KMS-11 (cell line): ENCODE data around the gene RBFOX1.

Experiments used
- H2AFZ ChIP-seq: fragments of 200-600 bp; sonication (generic); 2 replicates; pipeline ENCODE4 v1.6.1; 2016; ENCODE audit warnings: antibody characterized with exemption, mixed run types, low read depth
- H3K27ac ChIP-seq: fragments of 200-600 bp; sonication (generic); 2 replicates; pipeline ENCODE4 v1.6.1; 2016; ENCODE audit warnings: mild to moderate bottlenecking, mixed run types
- H3K27me3 ChIP-seq: fragments of 200-600 bp; sonication (generic); 2 replicates; pipeline ENCODE4 v1.6.1; 2017; ENCODE audit warnings: mild to moderate bottlenecking, low read depth, mixed run types, moderate library complexity; ENCODE audit not compliant: insufficient read depth
- H3K36me3 ChIP-seq: fragments of 200-600 bp; sonication (generic); 2 replicates; pipeline ENCODE4 v1.6.1; 2017; ENCODE audit warnings: mild to moderate bottlenecking, mixed run types; ENCODE audit not compliant: insufficient read depth
- H3K4me1 ChIP-seq: fragments of 200-600 bp; sonication (generic); 2 replicates; pipeline ENCODE4 v1.6.1; 2016; ENCODE audit warnings: mild to moderate bottlenecking, low read depth, mixed run types; ENCODE audit not compliant: poor library complexity, severe bottlenecking
- H3K4me2 ChIP-seq: fragments of 200-600 bp; sonication (generic); 2 replicates; pipeline ENCODE4 v1.7.0; 2016; ENCODE audit warnings: mild to moderate bottlenecking, mixed run types
- H3K4me3 ChIP-seq: fragments of 200-600 bp; sonication (generic); IDR thresholded peaks from 2 replicates; pipeline ENCODE4 v1.6.1; 2017; ENCODE audit warnings: low read depth, low read length, mixed read lengths; ENCODE audit not compliant: insufficient read depth
- H3K79me2 ChIP-seq: fragments of 200-600 bp; sonication (generic); 2 replicates; pipeline ENCODE4 v1.6.1; 2016; ENCODE audit warnings: low read depth, mixed run types; ENCODE audit not compliant: insufficient read depth
- H3K9ac ChIP-seq: fragments of 200-600 bp; sonication (generic); 2 replicates; pipeline ENCODE4 v1.6.1; 2016; ENCODE audit warnings: mild to moderate bottlenecking, mixed run types
- H4K20me1 ChIP-seq: fragments of 200-600 bp; sonication (generic); 2 replicates; pipeline ENCODE4 v1.6.1; 2016; ENCODE audit warnings: mild to moderate bottlenecking, mixed run types; ENCODE audit not compliant: insufficient read depth
- TF ChIP-seq, protein P1 (sequence below): fragments of 200-600 bp; sonication (generic); conservative IDR thresholded peaks from 2 replicates; pipeline ENCODE4 v1.6.1; 2017; ENCODE audit warnings: low read depth, mild to moderate bottlenecking, antibody characterized with exemption, low read length, moderate library complexity, mixed read lengths

The RBFOX1 gene

GRCh38 chr16:7440886-7441400 lies 108.3 kb downstream of the RBFOX1 start:
- no peaks in the 10 kb centered on the region for H3K27me3 ChIP-seq
- TF ChIP-seq, protein P1, sequence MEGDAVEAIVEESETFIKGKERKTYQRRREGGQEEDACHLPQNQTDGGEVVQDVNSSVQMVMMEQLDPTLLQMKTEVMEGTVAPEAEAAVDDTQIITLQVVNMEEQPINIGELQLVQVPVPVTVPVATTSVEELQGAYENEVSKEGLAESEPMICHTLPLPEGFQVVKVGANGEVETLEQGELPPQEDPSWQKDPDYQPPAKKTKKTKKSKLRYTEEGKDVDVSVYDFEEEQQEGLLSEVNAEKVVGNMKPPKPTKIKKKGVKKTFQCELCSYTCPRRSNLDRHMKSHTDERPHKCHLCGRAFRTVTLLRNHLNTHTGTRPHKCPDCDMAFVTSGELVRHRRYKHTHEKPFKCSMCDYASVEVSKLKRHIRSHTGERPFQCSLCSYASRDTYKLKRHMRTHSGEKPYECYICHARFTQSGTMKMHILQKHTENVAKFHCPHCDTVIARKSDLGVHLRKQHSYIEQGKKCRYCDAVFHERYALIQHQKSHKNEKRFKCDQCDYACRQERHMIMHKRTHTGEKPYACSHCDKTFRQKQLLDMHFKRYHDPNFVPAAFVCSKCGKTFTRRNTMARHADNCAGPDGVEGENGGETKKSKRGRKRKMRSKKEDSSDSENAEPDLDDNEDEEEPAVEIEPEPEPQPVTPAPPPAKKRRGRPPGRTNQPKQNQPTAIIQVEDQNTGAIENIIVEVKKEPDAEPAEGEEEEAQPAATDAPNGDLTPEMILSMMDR: no peak
- no peak overlapping the region for H2AFZ ChIP-seq
- H3K27ac ChIP-seq: no peak overlapping the region
- no peaks in the 10 kb centered on the region for H4K20me1 ChIP-seq
- H3K9ac ChIP-seq: no peak overlapping the region
- no peak overlapping the region for H3K4me2 ChIP-seq
- no peaks in the 10 kb centered on the region for H3K4me1 ChIP-seq
- H3K79me2 ChIP-seq: no peaks in the 10 kb centered on the region
- H3K4me3 ChIP-seq: no peak overlapping the region
- H3K36me3 ChIP-seq: no peaks in the 10 kb centered on the region

DNA sequence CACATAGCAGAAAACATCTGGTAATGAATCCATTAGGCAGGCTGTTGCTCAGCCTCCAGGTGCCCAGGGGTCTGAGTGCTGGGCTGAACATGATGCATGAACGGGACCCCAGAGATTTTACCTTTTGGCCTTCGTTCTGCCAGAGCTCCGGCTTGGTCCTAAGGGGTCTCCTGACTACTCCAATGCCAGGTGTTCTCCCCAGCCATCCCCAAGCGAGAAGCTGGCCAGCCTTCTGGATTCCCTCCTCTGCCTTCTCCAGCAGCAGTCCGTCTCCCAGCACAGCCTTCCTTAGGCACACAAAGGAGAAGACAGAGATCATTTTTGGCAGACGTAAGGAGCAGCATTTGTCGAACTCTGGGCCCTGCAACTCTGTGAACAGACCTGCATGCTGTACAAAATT lies 109.4 kb downstream of the RBFOX1 start:
- Histone ChIP-seq H3K9ac (no peak overlapping the region), H2AFZ (no peak overlapping the region), H3K4me2 (no peak overlapping the region), H3K4me3 (no peak overlapping the region), H4K20me1 (no peaks in the 10 kb centered on the region), H3K4me1 (no peaks in the 10 kb centered on the region), H3K27ac (no peak overlapping the region), H3K36me3 (no peaks in the 10 kb centered on the region), H3K27me3 (no peaks in the 10 kb centered on the region), H3K79me2 (no peaks in the 10 kb centered on the region)
- TF ChIP-seq, protein P1: no peak

DNA sequence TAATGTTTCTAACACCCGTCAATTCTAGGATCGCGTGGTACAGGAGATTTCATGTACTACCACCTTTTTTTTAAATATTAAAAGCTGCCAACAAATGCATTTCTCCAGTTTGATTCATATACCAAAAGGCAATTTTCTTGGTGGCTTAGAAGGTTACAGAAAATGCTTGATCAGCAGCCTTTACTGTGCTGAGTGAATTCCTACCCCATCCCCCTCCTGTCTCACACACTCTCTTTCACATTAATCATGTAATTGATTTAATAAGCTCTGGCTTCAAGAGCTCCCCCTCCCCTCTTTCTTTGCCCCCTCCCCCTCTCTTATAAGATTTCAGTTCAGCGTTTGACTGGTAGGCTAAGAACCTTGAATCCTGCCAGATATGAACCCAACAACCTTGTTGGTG lies 110.5 kb downstream of the RBFOX1 start:
- H3K27ac ChIP-seq: no peak overlapping the region
- no peak overlapping the region for H2AFZ ChIP-seq
- no peaks in the 10 kb centered on the region for H3K27me3 ChIP-seq
- H3K36me3 ChIP-seq: no peaks in the 10 kb centered on the region
- H3K4me3 ChIP-seq: no peak overlapping the region
- H3K79me2 ChIP-seq: no peaks in the 10 kb centered on the region
- H3K9ac ChIP-seq: no peak overlapping the region
- no peaks in the 10 kb centered on the region for H3K4me1 ChIP-seq
- no peak overlapping the region for H3K4me2 ChIP-seq
- H4K20me1 ChIP-seq: no peaks in the 10 kb centered on the region
- TF ChIP-seq, protein P1: no peak

GRCh38 chr16:7443648-7444365 lies 111.2 kb downstream of the RBFOX1 start:
- no peaks in the 10 kb centered on the region for H3K36me3 ChIP-seq
- no peak overlapping the region for H3K9ac ChIP-seq
- no peak overlapping the region for H2AFZ ChIP-seq
- no peaks in the 10 kb centered on the region for H3K27me3 ChIP-seq
- H3K27ac ChIP-seq: no peak overlapping the region
- H3K4me3 ChIP-seq: no peak overlapping the region
- no peak overlapping the region for H3K4me2 ChIP-seq
- TF ChIP-seq, protein P1: no peak
- H4K20me1 ChIP-seq: no peaks in the 10 kb centered on the region
- H3K4me1 ChIP-seq: no peaks in the 10 kb centered on the region
- H3K79me2 ChIP-seq: no peaks in the 10 kb centered on the region
